Cortex of kidney (tissue), 1 donor: ENCODE measurements around the gene MLF2.
"Not testable (repeated sequence)": the region's sequence is repeated elsewhere in the genome, so short reads cannot be mapped to it uniquely, and the experiment has no call there.

Experiments used
- DNase-seq: peaks from one replicate; lab custom pipeline; 2025; lab: John Stamatoyannopoulos, UW

The MLF2 gene

DNA sequence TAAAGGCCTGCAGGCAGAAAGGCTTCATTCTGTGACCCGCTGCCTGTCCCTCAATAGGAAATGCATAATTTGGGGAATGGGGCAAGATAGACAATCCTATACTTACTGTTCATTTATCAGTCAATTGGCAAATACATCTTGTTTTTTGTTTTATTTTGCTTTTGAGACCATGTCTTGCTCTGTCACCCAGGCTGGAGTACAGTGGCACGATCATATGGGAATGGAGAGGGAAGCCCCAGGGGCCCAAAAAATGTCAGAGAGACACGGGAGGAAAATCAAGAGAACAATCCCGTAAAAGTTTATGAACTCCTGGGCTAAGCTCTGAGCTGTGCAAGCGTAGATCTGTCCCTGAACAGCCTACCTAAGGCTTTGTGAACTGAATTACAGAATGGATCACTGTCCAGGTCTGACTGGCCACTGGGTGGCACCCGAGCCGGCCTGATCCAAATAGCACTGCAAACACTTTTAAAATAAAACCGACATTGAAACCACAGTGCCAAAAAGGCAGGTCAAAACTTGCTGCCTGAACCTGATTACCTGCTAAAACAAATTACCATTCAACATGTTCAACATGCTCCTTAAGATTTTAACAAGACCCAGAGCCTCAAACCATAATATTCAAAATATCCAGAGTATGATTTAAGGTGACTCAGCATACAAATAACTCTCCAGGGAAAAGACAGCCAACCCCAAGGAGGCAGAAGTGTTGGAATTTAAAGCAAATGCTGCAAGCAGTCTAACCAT lies 17.3 kb downstream of the MLF2 start:
- no peak for DNase-seq

DNA sequence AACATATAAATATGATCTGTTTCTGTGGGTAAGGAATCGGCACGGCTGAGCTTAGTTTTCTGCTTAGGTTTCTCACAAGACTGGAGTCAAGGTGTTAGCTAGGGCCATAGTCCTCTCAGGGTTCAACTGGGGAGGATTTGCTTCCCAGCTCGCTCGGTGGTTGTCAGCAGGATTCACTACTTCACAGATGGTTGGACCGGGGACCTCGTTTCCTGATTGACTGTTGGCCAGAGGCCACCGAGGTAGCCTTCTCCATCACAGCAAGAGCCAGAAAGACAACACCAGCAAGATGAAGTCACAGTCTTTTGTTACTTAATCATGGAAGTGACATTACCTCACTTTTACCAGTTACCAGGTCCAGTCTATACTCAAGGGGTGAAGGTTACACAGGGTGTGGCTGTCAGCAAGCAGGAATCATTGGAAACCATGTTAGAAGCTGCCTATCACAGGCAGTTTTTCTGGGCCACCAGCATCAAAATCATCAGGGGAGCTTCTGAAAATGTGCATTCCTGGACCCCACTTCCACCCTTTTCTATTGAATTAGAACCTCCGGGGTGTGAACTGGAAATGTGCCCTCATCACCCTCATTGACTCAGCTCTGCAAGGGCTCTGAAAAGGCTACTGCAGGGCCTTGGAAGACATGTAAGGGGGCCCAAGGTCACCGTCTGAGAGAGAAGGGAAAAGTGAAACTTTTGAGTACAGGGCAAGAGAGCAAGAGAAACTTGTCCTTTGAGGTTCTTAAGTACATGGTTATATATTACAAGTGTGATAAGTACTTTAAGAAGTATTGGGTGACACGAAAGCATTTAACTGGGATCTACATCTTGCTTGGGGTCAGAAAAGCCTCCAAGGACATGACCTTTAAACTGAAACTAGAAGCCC lies 18.2 kb downstream of the MLF2 start:
- DNase-seq = no peak

DNA sequence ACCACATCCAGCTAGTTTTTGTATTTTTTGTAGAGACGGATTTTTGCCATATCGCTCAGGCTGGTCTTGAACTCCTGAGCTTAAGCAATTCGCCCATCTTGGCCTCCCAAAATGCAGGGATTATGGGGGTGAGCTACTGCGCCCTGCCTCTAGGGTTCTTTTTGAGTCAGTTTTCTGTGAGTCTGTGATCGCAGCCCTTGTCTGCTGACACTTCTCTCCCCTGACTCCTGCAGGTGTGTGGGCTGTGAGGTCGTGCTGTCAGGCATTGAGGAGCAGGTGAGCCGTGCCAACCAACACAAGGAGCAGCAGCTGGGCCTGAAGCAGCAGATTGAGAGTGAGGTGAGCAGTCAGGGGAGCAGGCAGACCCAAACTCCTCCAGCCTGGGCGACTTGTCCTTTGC lies 22.8 kb downstream of the MLF2 start:
- no peak for DNase-seq

DNA sequence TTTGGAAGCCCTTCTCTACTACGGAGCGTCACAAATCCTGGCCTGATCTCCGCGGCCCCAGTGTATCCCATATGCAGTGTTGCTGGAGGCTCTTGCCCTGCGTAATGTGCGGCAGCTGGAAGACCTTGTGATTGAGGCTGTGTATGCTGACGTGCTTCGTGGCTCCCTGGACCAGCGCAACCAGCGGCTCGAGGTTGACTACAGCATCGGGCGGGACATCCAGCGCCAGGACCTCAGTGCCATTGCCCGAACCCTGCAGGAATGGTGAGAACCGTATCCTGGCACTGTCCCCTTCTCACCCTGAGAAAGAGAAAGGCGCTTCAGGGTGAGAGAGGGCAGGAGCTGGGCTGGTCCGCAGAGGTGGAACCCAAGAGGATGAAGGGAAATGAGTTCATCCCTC lies 23.8 kb downstream of the MLF2 start:
- no peak for DNase-seq

DNA sequence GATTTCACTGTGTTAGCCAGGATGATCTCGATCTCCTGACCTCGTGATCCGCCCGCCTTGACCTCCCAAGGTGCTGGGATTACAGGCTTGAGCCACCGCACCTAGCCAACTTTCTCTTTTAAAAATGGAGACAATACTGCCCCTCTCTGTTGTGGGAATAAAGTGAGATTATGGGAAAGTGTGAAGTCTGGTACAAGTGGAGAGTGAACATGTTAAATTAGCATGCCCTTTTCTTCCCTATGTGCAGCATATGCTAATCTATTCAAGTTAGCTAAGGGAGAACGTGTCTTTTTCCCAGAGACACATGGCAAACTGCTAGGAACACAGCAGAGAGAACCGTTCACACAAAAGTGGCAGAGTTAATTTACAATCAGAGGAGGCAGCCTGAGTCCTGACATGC lies 27.6 kb downstream of the MLF2 start:
- no peak for DNase-seq

DNA sequence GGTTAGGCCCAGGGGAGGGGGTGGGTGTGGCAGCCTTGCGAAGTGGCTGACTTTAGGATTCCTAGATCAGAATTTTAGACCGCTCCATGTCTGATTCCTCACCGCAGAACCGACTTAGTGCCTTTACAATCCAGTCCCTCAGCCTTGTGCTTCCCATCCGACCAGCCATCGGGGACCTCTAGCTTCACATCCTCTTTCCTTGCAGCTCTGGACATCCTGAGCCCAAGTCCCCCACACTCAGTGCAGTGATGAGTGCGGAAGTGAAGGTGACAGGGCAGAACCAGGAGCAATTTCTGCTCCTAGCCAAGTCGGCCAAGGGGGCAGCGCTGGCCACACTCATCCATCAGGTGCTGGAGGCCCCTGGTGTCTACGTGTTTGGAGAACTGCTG lies 28.5 kb downstream of the MLF2 start:
- no peak for DNase-seq

DNA sequence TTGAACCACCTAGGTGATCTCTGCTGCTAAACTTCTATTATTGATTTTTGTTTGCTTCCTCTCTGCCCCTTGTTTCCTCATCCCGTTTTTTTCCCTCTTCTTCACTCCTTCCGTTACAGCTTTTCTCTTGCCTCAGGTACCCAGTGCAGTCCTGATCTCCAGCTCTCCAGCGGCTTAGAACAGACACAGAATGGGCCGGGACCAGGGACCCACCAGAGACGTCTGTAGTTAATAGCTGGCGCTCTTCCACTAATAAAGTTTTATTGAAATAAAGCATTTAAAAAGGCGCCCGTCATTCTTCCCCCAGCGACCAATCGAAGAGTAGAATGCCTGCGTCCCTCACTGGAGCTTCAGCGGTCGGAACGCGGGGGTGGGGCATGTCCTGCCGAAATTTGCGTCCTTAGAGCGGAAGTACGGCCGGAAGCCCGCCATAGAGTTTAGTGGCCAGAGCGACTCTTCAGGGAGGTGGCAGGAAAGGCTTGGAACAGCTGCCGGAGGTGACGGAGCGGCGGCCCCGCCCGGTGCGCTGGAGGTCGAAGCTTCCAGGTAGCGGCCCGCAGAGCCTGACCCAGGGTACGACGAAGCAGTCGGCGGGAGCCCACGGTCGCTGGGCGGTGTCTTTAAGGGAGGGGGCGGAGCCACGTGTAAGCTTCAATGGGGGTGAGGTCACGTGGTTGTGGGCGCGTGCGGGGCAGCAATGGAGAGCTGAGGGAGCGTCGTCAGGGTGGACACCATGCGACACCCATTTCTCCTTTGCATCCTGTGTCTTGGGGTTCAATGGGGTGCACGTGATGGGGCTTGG lies 29.1 kb downstream of the MLF2 start, which contains the start of gene COPS7A:
COPS7A (plus strand) TSS at position 440 of the 802 bp plus-strand sequence. CDS start 611 bp downstream, outside the sequence.
- DNase-seq = peak; percentile 41

DNA sequence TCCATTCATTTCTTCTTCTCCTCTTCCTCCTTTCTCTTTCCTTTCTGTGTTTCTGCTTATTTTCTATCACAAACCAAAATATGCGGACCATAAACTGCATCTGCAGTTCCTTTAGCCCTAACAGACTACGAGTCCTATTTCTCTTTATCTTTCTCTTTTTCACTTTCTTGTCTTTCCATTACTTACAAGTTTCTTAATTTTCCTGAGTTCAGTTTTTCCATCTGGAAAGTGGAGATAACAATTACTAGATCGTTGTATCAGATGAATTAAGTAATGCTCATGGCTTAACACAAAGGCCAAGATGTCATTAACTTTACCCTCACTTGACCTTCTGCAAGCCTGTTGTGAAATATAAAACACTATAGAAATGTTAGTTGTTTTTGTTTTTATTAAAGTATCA lies 30.1 kb downstream of the MLF2 start:
- no peak for DNase-seq

DNA sequence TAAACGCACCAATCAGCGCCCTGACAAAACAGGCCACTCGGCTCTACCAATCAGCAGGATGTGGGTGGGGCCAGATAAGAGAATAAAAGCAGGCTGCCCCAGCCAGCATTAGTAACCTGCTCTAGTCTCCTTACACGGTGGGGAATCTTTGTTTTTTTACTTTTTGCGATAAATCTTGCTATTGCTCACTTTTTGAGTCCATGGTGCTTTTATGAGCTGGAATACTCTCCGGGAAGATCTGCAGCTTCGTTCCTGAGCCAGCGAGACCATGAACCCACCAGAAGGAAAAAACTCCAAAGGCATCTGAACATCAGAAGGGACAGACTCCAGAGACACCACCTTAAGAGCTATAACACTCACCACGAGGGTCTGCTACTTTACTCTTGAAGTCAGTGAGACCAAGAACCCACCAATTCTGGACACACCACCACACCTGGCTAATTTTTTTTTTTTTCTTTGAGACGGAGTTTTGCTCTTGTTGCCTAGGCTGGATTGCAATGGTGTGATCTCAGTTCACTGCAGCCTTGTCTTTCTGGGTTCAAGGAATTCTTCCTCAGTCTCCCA lies 36.0 kb downstream of the MLF2 start:
- DNase-seq = no peak

DNA sequence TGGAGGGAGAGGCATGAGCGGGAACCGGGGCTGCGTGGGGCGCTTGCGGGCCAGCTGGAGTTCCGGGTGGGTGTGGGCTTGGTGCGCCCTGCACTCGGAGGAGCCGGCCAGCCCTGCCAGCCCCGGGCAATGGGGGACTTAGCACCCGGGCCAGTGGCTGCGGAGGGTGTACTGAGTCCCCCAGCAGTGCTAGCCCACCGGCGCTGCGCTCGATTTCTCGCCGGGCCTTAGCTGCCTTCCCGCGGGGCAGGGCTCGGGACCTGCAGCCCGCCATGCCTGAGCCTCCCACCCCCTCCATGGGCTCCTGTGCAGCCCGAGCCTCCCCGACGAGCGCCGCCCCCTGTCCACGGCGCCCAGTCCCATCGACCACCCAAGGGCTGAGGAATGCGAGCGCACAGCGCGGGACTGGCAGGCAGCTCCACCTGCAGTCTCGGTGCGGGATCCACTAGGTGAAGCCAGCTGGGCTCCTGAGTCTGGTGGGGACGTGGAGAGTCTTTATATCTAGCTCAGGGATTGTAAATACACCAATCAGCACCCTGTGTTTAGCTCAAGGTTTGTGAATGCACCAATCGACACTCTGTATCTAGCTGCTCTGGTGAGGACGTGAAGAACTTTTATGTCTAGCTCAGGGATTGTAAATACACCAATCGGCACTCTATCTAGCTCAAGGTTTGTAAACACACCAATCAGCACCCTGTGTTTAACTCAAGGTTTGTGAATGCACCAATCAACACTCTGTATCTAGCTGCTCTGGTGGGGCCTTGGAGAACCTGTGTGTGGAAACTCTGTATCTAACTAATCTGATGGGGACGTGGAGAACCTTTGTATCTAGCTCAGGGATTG lies 36.7 kb downstream of the MLF2 start:
- DNase-seq = not testable (repeated sequence)

DNA sequence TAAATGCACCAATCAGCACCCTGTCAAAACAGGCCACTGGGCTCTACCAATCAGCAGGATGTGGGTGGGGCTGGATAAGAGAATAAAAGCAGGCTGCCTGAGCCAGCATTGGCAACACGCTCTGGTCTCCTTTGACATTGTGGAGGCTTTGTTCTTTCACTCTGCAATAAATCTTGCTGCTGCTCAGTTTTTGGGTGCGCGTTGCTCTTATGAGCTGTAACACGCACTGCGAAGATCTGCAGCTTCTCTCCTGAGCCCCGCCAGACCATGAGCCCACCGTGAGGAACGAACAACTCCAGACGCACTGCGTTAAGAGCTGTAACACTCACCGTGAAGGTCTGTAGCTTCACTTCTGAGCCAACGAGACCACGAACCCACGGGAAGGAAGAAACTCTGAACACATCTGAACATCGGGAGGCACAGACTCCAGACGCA lies 44.0 kb downstream of the MLF2 start:
- DNase-seq = no peak

DNA sequence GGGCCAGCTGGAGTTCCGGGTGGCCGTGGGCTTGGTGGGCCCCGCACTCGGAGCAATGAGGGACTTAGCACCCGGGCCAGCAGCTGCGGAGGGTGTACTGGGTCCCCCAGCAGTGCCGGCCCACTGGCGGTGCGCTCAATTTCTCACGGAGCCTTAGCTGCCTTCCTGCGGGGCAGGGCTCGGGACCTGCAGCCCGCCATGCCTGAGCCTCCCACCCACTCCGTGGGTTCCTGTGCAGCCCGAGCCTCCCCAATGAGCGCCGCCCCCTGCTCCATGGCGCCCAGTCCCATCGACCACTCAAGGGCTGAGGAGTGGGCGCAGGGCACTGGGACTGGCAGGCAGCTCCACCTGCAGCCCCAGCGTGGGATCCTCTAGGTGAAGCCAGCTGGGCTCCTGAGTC lies 44.6 kb downstream of the MLF2 start:
- DNase-seq = not testable (repeated sequence)

DNA sequence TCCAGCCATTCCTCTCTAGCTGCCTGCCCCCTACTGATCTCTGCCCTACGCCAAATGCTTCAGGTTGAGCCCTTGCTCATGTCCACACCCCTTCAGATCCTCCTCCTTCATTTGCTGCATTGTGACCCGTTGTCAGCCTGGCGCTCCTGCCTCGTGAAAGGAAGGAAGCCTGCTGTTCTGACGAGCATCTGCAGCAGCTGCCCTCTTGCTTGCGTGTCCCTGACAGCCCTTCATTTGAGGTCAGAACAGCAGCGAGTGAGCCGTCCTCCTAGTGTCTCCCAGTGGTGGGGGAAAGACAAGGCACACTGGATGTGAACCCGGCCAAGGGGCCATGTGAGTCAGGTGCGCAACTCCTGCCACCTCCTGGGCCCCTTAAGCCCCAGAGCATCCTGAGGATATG lies 49.3 kb downstream of the MLF2 start:
- no peak for DNase-seq

DNA sequence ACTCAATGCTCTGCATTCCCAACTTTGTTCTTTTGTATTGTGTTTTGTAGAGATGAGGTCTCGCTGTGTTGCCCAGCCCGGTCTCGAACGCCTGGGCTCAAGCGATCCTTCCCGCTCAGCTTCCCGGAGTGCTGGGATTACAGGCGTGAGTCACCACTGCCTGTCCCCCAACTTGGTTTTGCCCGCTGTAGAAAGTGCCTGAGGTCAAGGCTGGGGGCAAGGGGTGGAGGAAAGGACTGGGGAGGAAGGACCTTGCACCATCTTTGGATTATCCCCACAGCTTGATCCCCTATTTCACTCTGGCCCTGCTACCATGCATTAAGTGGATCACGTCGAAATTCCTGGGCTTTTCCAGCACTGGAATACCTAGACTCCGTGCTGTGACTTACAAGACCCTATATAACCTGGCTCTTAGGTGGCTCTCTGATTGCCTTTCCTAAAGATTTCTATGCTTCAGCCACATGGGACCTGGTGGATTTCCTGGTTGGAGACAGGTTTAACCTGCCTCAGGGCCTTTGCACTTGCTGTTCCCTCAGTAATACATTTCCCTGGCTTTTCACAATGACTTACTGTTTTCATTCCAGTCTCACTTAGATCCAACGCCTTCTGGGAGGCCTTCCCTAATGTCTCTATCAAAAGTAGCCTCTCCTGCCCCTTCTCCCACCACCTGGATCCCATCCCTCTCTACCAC lies 51.7 kb downstream of the MLF2 start:
- DNase-seq = no peak

DNA sequence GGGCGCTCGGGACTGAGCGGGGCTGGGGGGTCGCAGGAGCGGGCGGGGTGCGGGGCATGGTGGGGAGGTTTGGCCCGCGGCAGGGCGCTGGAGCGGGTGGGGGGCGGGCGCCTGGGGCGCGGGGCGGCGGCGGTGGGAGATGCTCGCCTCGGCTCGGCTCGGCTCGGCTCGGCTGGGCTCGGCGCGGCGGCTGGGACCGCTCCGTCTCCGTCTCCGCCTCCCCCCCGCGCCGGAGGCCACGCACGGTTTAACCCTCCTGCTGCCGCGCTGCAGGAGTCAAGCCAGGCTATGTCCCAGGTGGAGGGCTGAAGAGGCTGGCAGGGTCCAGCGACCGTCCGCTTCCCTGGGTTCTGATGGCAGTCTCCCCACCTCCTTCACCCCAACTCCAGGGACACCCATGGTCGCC lies 52.3 kb downstream of the MLF2 start, which contains the start of gene PIANP:
PIANP (minus strand) TSS at position 170 of the 406 bp plus-strand sequence. CDS start 2,754 bp downstream, outside the sequence.
- DNase-seq = no peak

DNA sequence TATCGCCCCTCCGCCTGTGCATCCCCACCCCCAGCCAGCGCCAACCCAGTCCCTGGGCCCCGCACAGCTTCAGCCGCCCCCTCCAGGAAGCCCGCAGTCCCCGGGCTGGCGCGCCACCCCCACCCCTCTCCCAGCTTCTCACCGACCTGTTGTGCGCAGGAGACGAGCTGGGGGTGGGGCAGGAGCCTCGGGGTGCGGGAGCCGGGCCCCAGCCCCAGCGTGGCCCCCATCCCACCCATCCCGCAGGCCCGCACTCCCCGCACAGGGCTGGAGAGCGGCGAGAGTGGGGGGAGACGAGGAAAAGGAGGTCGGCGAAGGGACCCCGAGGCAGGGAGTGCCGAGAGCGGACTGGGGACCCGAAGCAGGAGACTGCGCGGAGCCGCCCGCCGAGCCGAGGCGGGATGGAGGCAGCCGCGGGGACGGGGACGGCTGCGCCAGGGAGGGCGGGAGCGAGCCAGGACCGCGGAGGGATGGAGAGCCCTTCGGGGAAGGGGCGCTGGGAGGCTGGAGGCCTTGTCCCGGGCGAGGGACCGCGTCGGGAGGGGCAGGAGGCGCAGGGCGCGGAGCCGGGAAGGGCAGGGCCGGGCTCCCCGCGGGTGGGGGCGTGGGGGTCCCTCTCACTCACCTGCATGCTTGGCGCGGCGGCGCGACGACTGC lies 52.8 kb downstream of the MLF2 start:
- no peak for DNase-seq

DNA sequence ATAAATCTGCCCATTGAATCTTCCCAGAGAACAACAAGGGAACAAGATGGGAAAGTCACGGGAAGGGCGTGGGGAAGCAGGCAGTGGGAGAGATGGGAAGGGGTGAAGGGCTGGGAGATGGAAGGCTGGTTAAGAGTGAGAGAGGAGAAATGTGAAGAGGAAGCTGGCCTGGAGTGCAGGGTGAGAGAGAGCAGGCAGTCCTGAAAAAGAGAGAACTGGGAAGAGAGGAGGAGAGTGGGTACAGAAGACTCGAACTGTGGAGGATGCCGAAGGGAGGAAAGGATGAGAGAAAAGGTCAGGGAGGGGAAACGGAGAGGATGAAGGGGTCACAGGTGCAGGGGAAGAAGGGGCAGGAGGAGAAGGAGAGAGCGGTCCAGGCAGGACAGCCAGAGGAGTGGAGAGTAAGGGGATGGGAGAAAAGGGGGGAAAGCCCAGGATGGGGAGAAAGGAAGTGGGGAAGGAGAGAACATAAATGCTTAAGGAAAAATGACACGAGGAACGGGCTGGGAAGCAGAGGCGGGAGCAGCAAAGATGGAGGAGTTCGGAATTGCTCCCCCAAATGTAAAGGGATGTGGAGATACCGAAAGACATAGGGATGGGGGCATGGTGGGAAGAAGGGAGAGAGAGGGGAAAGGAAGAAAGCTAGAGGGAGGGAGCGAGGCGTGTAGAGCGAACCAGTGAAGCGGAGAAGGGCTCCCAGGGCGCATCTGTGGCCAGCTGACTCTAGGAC lies 53.5 kb downstream of the MLF2 start:
- DNase-seq = no peak

DNA sequence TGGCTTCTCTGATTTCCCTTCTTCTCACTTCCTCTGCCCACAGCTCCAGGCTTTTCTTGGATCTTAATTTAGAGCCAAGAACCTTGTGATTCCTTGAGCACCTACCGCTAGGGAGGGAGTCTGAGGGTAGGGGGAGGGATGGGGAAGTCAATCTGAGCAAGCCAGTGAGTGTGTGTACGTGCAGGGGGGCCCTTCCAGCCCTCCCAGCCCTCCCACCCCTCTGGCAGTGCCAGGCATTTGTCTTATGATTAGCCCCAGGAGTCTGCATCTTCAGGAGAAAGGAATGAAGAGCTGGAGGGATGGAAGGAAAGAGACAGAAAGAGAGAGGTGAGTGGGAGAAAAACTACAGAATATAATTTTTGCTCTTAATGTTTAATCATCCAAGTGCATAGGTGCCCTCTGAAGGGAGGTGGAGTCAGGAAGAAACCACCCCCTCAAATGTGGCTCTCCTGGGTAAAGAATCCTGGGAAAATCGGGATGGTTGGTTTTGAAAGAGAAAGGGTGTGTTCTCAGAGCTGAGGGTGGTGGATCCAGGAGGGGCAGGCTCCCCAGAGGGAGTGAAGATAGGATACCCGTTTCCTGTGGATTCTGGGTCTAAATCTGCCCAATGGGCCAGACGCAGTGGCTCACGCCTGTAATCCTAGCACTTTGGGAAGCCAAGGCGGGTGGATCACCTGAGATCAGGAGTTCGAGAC lies 54.4 kb downstream of the MLF2 start:
- no peak for DNase-seq
